GM21723 (cell line): Measurements from ENCODE around the gene ING2.
A peak's percentile ranks its signal among the peaks of the same experiment; 100 is the strongest.
"Not testable (repeated sequence)": the region's sequence is repeated elsewhere in the genome, so short reads cannot be mapped to it uniquely, and the experiment has no call there.

Experiments used
- ATAC-seq: cut with Tn5 transposase; IDR thresholded peaks from one replicate; pipeline ENCODE4 v1.9.1; 2021; ENCODE audit warnings: mild to moderate bottlenecking, moderate library complexity; ENCODE audit not compliant: unreplicated experiment

ING2 gene, protein sequence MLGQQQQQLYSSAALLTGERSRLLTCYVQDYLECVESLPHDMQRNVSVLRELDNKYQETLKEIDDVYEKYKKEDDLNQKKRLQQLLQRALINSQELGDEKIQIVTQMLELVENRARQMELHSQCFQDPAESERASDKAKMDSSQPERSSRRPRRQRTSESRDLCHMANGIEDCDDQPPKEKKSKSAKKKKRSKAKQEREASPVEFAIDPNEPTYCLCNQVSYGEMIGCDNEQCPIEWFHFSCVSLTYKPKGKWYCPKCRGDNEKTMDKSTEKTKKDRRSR

GRCh38 chr4:183504930-183505610 lies at the start of gene ING2:
ING2 (plus strand) TSS chr4:183505058; CDS start chr4:183505196, 138 bp downstream.
- ATAC-seq, result peak; percentile 57

DNA sequence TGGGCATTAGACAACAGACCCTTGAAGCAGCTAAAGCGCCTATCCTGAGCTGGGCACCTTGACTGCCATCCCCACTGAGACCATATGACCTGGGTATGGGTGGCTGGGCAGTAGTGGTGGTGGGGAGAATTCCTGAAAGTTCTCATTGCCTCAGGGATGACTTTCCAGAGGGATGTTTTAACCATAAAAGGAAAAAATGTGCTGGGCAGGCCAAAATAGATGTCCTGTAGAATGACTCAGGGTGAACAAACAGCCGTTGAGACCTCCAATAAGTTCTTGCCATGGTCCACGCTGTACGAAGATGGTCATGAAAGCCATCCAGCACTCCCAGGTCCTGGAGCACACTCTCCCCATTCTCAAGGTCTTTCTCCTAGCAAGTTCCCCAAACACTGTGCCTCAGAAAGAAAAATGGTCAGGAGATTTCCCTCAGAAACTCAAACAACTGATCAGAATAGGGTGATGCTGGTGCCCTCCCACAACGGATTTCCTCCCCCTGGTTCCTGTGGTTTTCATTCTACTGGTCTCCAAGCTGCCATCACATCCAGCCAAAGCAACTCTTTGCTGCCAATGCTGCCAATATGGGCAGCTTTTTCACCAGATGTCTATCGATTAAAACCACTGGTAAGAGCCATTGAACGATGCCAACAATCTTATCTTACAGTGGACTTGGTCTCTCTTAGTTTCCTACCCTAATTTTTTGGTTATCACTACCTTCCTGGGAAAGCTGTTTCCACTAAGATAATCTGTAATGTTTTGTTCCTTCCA lies 49.2 kb upstream of the ING2 start:
- ATAC-seq, result no peak

DNA sequence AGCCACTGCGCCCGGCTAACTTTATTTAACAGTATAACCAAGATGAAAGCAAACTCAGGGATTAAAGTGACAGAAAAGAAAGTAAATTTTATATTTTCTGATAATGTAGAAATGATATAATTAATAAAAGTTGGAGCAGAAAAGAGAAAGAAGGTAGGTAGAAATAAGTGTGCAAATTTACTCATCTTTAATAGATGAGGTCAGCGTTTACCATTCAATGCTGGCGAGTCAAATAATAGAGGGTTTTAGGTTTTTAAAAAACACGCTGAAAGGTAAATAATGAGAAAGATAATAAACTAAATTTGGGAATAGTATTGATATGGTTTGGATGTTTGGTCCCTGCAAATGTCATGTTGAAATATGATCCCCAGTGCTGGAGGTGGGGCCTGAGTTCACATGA lies 46.9 kb upstream of the ING2 start:
- no peak for ATAC-seq

- not testable (repeated sequence) for ATAC-seq
These were observed 40.8 kb upstream of the ING2 start for GRCh38 chr4:183463903-183464619.

DNA sequence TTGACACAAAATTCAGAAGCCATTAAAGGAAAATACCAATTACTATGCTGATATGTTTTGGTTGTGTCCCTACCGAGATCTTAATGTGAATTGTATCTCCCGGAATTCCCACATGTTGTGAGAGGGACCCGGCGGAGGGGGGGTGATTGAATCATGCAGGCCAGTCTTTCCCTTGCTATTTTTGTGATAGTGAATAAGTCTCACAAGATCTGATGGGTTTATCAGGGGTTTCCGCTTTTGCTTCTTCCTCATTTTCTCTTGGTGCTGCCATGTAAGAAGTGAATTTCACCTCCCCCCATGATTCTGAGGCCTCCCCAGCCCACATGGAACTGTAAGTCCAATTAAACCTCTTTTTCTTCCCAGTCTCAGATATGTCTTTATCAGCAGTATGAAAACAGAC lies 39.0 kb upstream of the ING2 start:
- ATAC-seq, result not testable (repeated sequence)

DNA sequence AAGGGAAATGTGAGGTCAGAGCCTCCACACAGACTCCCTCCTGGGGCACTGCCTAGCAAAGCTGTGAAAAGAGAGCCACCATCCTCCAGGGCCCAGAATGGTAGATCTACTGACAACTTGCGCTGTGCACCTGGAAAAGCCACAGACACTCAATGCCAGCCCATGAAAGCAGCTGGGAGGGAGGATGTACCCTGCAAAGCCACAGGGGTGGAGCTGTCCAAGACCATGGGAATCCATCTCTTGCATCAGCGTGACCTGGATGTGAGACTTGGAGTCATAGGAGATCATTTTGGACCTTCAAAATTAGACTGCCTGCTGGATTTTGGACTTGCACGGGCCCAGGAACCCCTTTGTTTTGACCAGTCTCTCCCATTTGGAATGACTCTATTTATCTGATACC lies 37.6 kb upstream of the ING2 start:
- no peak for ATAC-seq

GRCh38 chr4:183468210-183469095 lies 36.4 kb upstream of the ING2 start:
- no peak for ATAC-seq

DNA sequence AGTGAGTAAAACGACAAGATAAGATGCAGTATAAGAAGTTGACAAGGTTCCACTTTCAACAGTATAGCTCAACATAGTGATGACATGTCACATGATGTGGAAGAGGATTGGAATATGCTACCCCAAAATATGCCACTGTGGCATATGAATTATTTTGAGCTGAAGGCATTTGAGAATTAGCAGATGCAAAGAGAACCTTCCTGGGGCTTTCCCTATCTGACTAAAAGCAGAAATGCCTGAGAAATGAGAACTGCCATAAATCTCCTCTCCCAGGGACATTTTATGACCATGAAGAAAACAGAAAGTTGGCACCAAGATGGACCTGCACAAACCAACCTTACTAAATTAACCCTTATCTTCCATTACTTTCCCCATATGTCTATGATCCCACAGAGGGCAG lies 35.6 kb upstream of the ING2 start:
- no peak for ATAC-seq

DNA sequence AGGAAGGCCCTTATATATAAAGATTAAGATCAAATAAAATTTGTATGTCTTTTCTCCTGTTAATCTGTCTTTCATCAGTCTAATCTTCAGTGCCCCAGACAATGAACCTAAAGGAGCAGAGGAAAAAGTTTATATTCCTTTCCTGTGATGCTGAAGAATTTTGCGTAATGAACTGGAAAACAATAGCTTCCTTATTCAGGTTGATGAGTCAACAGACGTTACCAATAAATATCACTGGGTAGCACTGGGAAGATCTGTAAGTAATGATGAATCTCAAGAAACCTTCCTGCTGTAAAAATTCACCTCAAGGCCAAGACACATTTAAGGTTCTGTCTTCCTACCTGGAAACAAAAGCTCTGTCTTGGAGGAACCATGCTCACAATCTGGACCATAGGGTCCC lies 34.9 kb upstream of the ING2 start:
- ATAC-seq, result no peak

DNA sequence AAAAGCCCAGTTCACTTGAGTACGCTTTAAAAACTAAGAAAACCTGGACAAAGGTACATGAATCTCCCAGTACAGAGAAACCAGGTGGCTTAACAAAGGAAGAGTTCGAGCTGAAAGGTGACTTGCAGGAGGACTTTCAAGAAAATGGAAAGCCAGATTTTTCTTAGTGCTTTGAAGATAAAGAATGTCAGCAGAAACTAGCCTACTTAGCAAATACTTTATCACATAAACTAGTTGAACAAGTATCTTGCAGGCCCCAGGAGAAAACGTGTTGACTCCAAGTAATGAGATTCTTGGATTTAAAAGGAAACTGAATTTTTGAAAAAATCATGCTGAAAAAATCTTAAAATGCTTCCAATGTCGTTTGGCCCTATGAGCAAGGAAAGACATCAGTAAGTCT lies 34.0 kb upstream of the ING2 start:
- ATAC-seq, result no peak

DNA sequence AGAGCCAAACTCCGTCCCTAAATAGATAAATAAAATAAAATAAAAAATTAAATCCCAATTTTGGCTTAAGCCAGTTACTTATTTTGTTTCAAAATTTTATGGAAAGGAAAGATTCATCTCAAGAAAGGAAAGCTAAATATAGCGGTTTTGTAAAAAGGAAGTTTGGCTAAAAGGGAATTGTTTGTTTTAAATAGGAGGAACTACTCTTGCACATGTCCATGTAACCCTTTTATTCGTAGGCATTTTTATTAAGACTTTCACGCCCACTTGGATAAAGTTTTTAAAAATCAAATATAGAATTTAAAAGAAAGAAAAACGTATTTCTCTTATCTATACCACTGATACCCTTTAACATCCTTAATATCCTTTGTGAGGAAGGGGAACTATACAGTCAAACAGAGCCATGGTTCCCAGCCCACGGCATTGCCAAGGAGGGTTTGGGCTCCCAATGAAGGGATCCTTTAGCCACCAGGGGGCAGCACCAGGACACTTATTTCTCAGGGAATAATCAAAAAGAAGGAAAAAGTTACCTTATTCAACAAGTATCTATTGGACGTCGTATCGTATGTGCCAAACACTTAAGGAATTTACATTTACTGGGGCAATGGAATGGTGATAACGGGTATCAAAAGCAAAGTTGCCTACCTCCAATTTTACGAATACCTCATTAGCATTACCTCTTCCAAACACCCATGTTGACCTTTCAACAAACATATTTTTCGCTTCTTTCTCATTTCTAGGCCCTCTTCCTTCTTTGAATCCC lies 32.7 kb upstream of the ING2 start:
- ATAC-seq, result peak; percentile 81

GRCh38 chr4:183478123-183478522 lies 26.7 kb upstream of the ING2 start:
- ATAC-seq, result no peak

DNA sequence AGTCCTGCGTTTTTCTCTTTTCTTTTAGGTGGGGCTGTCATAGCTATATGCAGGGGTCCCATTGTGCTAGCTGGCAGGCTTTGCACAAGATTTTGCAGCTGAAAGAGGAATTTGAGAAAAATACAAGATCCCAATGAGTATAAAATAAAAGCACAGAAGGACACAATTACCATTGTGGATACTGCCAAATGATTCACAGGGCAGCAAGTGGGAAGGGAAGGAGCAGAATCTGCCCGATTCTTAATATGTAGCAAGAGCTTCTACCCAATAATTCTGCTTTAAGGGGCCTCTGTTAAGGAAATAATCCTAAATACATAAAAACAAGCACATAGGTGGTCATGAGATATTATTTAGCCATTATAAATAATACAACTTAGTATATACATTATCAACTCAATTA lies 25.9 kb upstream of the ING2 start:
- no peak for ATAC-seq

DNA sequence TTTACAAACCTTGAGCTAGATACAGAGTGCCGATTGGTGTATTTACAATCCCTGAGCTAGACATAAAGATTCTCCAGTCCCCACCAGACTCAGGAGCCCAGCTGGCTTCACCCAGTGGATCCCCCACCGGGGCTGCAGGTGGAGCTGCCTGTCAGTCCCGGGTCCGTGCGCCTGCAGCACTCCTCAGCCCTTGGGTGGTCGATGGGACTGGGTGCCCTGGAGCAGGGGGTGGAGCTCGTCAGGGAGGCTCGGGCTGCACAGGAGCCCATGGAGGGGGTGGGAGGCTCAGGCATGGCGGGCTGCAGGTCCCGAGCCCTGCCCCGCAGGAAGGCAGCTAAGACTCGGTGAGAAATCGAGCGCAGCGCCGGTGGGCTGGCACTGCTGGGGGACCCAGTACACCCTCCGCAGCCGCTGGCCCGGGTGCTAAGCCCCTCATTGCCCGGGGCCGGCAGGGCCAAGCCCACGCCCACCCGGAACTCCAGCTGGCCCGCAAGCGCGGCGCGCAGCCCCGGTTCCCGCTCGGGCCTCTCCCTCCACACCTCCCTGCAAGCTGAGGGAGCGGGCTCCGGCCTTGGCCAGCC lies 22.3 kb upstream of the ING2 start:
- ATAC-seq, result not testable (repeated sequence)

GRCh38 chr4:183483997-183484396 lies 20.9 kb upstream of the ING2 start:
- no peak for ATAC-seq

DNA sequence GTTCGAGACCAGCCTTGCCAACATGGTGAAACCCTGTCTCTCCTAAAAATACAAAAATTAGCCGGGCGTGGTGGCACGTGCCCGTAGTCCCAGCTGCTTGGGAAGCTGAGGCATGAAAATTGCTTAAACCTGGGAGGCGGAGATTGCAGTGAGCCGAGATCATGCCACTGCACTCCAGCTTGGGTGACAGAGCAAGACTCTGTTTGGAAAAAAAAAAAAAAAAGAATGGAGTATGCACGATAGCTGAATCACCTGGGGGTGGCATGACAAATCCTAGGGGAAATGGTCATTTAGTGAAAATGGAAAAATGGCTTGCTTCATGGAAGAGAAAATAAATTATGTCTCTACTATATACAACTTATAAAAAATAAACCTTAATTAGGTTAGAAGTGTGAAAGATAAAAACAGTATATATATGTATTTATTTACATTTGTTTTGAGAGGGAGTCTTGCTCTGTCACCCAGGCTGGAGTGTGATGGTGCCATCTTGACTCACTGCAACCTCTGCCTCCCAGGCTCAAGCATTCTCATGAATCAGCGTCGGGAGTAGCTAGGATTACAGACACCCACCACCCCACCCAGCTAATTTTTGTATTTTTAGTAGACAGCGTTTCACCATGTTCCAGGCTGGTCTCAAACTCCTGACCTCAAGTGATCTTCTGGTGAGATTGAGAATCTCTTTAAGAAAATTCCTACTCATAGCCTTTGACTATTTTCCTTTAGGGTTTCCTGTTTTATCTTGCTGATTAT lies 19.3 kb upstream of the ING2 start:
- ATAC-seq, result no peak

- ATAC-seq, result no peak
These were observed 12.1 kb upstream of the ING2 start for GRCh38 chr4:183492791-183493222.

- no peak for ATAC-seq
These were observed 11.6 kb upstream of the ING2 start for GRCh38 chr4:183493246-183493645.
